Trophoblast cell (in vitro differentiated cells and primary cell): ENCODE measurements around the gene SUPT20HL1. TPM values are rescaled to one million over a fixed set of nuclear protein-coding genes. Genes with fewer than 3 reads are reported as not detected.
"Not testable (repeated sequence)": the region's sequence is repeated elsewhere in the genome, so short reads cannot be mapped to it uniquely, and the experiment has no call there.

Experiments used
- DNase-seq, 2 donors: peaks; one replicate each; pipeline ENCODE4 v3.0.0-alpha.2; 2016
- H2AFZ ChIP-seq: 2 replicates; pipeline ENCODE4 v1.6.1; 2013; ENCODE audit warnings: low read length, moderate library complexity, mild to moderate bottlenecking; ENCODE audit not compliant: insufficient read depth, poor library complexity
- H2AK5ac ChIP-seq: 2 replicates; pipeline ENCODE4 v1.6.1; 2013; ENCODE audit warnings: mild to moderate bottlenecking, low read length
- H2BK120ac ChIP-seq: 2 replicates; pipeline ENCODE4 v1.6.1; 2013; ENCODE audit warnings: low read length, mild to moderate bottlenecking, moderate library complexity; ENCODE audit not compliant: insufficient read depth, poor library complexity
- H2BK12ac ChIP-seq: 2 replicates; pipeline ENCODE4 v1.6.1; 2013; ENCODE audit warnings: mild to moderate bottlenecking, low read length, moderate library complexity
- H2BK5ac ChIP-seq: 2 replicates; pipeline ENCODE4 v1.6.1; 2013; ENCODE audit warnings: low read length, low read depth, moderate library complexity, mild to moderate bottlenecking; ENCODE audit not compliant: poor library complexity
- H3K14ac ChIP-seq: 2 replicates; pipeline ENCODE4 v1.6.1; 2013; ENCODE audit warnings: mild to moderate bottlenecking, low read length
- H3K18ac ChIP-seq: 2 replicates; pipeline ENCODE4 v1.6.1; 2013; ENCODE audit warnings: mild to moderate bottlenecking, low read length
- H3K23ac ChIP-seq: 2 replicates; pipeline ENCODE4 v1.6.1; 2013; ENCODE audit warnings: low read length
- H3K27ac ChIP-seq: 2 replicates; pipeline ENCODE4 v1.5.1; 2013; ENCODE audit warnings: low read depth, mild to moderate bottlenecking, inconsistent platforms, low read length, moderate library complexity
- H3K27me3 ChIP-seq: 2 replicates; pipeline ENCODE4 v1.6.1; 2013; ENCODE audit warnings: inconsistent platforms, mild to moderate bottlenecking, low read length, moderate library complexity; ENCODE audit not compliant: insufficient read depth
- H3K36me3 ChIP-seq, 2 experiments: 1 replicate in 1 of 2; 2 replicates in 1 of 2; pipeline ENCODE4 v1.6.1; 2013; ENCODE audit warnings: low read length in 2 of 2, mild to moderate bottlenecking in 2 of 2, moderate library complexity in 1 of 2; ENCODE audit not compliant: insufficient read depth in 2 of 2, control insufficient read depth in 1 of 2
- H3K4ac ChIP-seq: 2 replicates; pipeline ENCODE4 v1.6.1; 2013; ENCODE audit warnings: low read depth, mild to moderate bottlenecking, low read length, moderate library complexity
- H3K4me1 ChIP-seq, 2 experiments: 1 replicate in 1 of 2; 2 replicates in 1 of 2; pipeline ENCODE4 v1.6.1; 2013; ENCODE audit warnings: low read length in 2 of 2, mild to moderate bottlenecking in 2 of 2, moderate library complexity in 1 of 2; ENCODE audit not compliant: insufficient read depth in 2 of 2, control insufficient read depth in 1 of 2
- H3K4me2 ChIP-seq: 2 replicates; pipeline ENCODE4 v1.6.1; 2013; ENCODE audit warnings: inconsistent platforms, mild to moderate bottlenecking, low read length, moderate library complexity
- H3K4me3 ChIP-seq: 2 replicates; pipeline ENCODE4 v1.5.1; 2013; ENCODE audit warnings: mild to moderate bottlenecking, low read depth, low read length, inconsistent platforms
- H3K79me1 ChIP-seq: one replicate; pipeline ENCODE4 v1.6.1; 2013; ENCODE audit warnings: low read length
- H3K79me2 ChIP-seq: 2 replicates; pipeline ENCODE4 v1.6.1; 2013; ENCODE audit warnings: low read length, mild to moderate bottlenecking; ENCODE audit not compliant: control insufficient read depth, insufficient read depth, poor library complexity
- H3K9ac ChIP-seq: 2 replicates; pipeline ENCODE4 v1.6.1; 2013; ENCODE audit warnings: mild to moderate bottlenecking, low read length
- H3K9me3 ChIP-seq: 2 replicates; pipeline ENCODE4 v1.6.1; 2013; ENCODE audit warnings: low read depth, mild to moderate bottlenecking, control low read depth, inconsistent platforms, low read length; ENCODE audit not compliant: insufficient read depth
- H4K12ac ChIP-seq: 2 replicates; pipeline ENCODE4 v1.6.1; 2013; ENCODE audit warnings: low read depth, mild to moderate bottlenecking, low read length, moderate library complexity
- H4K8ac ChIP-seq: 2 replicates; pipeline ENCODE4 v1.6.1; 2013; ENCODE audit warnings: low read depth, mild to moderate bottlenecking, low read length, moderate library complexity
- H4K91ac ChIP-seq: one replicate; pipeline ENCODE4 v1.6.1; 2013; ENCODE audit warnings: low read depth, mild to moderate bottlenecking, low read length, moderate library complexity
- WGBS: extraction: QIAGEN DNeasy Blood & Tissue Kit; methylation state at CpG from one replicate; pipeline ENCODE4 v1.1.7; 2013; ENCODE audit warnings: missing lambda C conversion rate; ENCODE audit not compliant: insufficient read length, insufficient coverage; ENCODE audit errors: extremely low coverage; 5-methylcytosine and 5-hydroxymethylcytosine counted together
- polyA plus RNA-seq: library from polyadenylated mRNA; stranded (reverse); fragments of 200-250 nt; gene quantifications from 2 replicates; pipeline ENCODE4 v1.2.3, GENCODE V29; 2013

The SUPT20HL1 gene
- not detected in 2 replicates for polyA plus RNA-seq

DNA sequence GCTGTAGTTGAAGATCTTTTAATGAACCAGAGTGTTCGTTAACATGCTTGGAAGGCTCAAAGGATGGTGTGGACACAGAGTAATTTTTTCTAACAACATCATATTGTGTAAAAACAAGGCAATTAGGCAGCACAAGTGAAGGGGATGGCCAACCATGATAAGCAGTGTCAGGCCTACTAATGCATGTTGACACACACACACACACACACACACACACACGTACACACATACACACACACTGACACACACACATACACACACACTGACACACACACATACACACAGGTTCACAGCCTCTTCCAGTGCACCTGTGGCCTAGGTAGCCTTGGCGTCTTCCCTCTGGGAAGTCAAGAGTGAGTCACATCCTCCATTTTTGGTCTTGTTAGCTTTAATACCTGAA, at the start of gene SUPT20HL1:
TSS of gene SUPT20HL1 (plus strand) at position 368 of the 400 bp plus-strand sequence. CDS start 2,122 bp downstream, outside the sequence.
- H3K79me1 ChIP-seq: no peaks in the 10 kb centered on the region
- H3K27ac ChIP-seq: no peak within 1 kb of the TSS
- no peak for DNase-seq
- H3K14ac ChIP-seq: no peak within 1 kb of the TSS
- H3K79me2 ChIP-seq: no peaks in the 10 kb centered on the region
- H3K4me3 ChIP-seq: peak within 1 kb of the TSS; percentile 48
- no peak within 1 kb of the TSS for H4K8ac ChIP-seq
- H3K4ac ChIP-seq: no peak within 1 kb of the TSS
- no CpG with 5 or more reads among the region's 3 CpGs for WGBS
- H2AK5ac ChIP-seq: no peak within 1 kb of the TSS
- H4K91ac ChIP-seq: no peak within 1 kb of the TSS
- H3K23ac ChIP-seq: no peak within 1 kb of the TSS
- H3K9me3 ChIP-seq: no peaks in the 10 kb centered on the region
- H3K9ac ChIP-seq: no peak within 1 kb of the TSS
- no peak within 1 kb of the TSS for H2BK12ac ChIP-seq
- H3K4me2 ChIP-seq: no peak within 1 kb of the TSS
- no peak within 1 kb of the TSS for H2BK5ac ChIP-seq
- no peak within 1 kb of the TSS for H2BK120ac ChIP-seq
- H3K36me3 ChIP-seq: no peaks in the 10 kb centered on the region
- no peaks in the 10 kb centered on the region for H3K4me1 ChIP-seq
- H3K27me3 ChIP-seq: no peaks in the 10 kb centered on the region
- no peak within 1 kb of the TSS for H3K18ac ChIP-seq
- no peak within 1 kb of the TSS for H2AFZ ChIP-seq
- no peak within 1 kb of the TSS for H4K12ac ChIP-seq

DNA sequence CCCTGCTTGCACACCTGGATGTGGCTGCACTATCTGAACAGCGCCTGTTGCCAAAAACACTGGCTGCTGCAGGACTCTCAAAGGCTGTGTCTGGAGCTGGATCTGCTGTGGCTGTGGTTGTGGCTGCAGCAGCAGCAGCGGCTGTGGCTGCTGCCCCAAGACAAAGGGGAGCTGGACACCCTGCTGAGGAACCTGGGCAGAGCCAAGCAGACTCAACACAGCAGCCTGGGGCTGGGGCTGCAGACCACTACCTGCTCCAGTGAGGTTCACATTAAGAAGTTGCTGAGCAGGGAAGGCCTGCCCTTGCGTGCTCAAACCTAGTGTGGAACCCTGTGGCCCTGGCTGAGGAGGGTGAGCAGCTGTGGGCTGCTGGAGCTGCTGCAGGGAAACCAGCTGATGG, 49.5 kb upstream of the SUPT20HL1 start:
- WGBS: no CpG with 5 or more reads among the region's 3 CpGs

DNA sequence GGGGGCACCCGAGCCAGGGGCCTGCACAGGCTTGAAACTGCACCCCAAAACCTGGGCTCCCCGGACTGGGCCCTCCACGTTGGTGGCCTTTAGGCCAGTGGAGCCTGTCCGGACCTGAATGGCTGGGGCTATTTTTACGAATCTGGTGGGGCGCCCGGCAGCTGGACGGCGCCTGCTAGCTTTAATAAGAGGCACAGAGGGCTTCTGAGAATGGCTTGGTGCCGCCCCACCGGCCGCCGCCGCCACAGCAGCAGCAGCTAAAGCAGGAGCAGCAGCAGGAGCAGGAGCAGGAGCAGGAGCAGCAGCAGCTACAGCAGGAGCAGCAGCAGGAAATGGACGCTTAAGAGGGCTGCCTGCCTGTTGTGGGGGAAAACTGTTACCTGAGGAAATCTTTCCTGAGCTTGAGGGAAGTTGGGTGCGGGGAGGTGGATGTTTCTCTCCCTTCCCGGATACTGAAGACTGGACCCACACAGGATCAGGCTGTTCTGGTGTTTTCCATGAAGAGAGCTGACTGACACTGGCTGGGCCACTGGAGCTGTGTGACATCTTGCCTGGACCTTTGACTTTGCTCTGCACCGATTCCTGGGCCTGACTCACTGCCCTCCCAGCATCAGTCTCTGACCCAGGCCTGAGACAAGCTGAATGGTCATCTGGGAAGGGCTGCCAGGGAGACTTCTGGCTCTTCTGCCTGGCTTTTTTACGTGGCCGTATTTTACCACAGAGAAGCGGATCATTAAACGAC, 48.8 kb upstream of the SUPT20HL1 start:
- DNase-seq, H3K79me2 ChIP-seq, H3K27me3 ChIP-seq, H3K9me3 ChIP-seq, H4K91ac ChIP-seq, H4K12ac ChIP-seq, H2BK12ac ChIP-seq, H2BK120ac ChIP-seq, H3K4me1 ChIP-seq, H4K8ac ChIP-seq, H3K27ac ChIP-seq, H3K14ac ChIP-seq, H3K4ac ChIP-seq, H2BK5ac ChIP-seq, H2AK5ac ChIP-seq, H3K4me3 ChIP-seq, H3K18ac ChIP-seq, H3K36me3 ChIP-seq, H3K4me2 ChIP-seq, H3K23ac ChIP-seq, H3K79me1 ChIP-seq, H2AFZ ChIP-seq, H3K9ac ChIP-seq: not testable (repeated sequence)
- WGBS: no CpG with 5 or more reads among the region's 22 CpGs

More for the DNA sequence above, 49.5 kb upstream of the SUPT20HL1 start:
- H2BK12ac ChIP-seq, H3K79me1 ChIP-seq, DNase-seq, H3K4ac ChIP-seq, H2AK5ac ChIP-seq, H3K23ac ChIP-seq, H2AFZ ChIP-seq, H3K4me3 ChIP-seq, H2BK5ac ChIP-seq, H3K27me3 ChIP-seq, H3K36me3 ChIP-seq, H2BK120ac ChIP-seq, H3K27ac ChIP-seq, H3K4me2 ChIP-seq, H3K9me3 ChIP-seq, H3K9ac ChIP-seq, H3K4me1 ChIP-seq, H3K14ac ChIP-seq, H3K79me2 ChIP-seq, H4K12ac ChIP-seq, H4K8ac ChIP-seq, H4K91ac ChIP-seq, H3K18ac ChIP-seq: not testable (repeated sequence)

DNA sequence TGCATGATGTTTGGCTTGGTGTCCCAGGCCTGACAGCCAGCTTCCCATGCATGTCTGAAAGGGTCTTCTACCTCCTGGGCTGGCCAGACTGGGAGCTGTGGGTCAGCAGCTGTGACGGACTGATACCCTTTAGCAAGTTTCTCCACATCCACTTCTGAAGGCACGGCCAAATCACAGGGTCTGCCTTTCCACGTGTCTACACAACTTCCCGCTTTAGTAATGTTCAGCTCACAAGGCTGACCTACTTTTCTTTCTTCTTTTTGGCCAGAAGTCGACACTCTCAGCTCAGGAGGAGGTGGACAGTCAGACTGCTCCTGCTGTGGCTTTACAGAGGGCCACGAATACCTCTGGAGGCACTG, 48.2 kb upstream of the SUPT20HL1 start:
- DNase-seq, H3K4me3 ChIP-seq, H4K8ac ChIP-seq, H3K36me3 ChIP-seq, H2BK12ac ChIP-seq, H3K27ac ChIP-seq, H4K12ac ChIP-seq, H2BK120ac ChIP-seq, H3K4me1 ChIP-seq, H3K79me2 ChIP-seq, H3K27me3 ChIP-seq, H3K9me3 ChIP-seq, H2AFZ ChIP-seq, H2AK5ac ChIP-seq, H3K79me1 ChIP-seq, H3K14ac ChIP-seq, H4K91ac ChIP-seq, H3K4ac ChIP-seq, H3K23ac ChIP-seq, H3K4me2 ChIP-seq, H3K18ac ChIP-seq, H3K9ac ChIP-seq, H2BK5ac ChIP-seq: not testable (repeated sequence)
- no CpG with 5 or more reads among the region's 6 CpGs for WGBS
